ENCODE data around the gene CIDEB.
A peak's percentile ranks its signal among the peaks of the same experiment; 100 is the strongest.

The CIDEB gene

GRCh38 chr14:24311837-24312615 is 4.2 kb upstream of the CIDEB start:
- peak; percentile 69 for DNase-seq

GRCh38 chr14:24310646-24311604 is 3.1 kb upstream of the CIDEB start, which contains the start of gene LTB4R:
TSS of gene LTB4R (plus strand) at chr14:24311502. CDS start at chr14:24315652, 4,150 bp downstream.
- peak; percentile 89 for DNase-seq

GRCh38 chr14:24310265-24310645 is 2.5 kb upstream of the CIDEB start:
- DNase-seq = no peak

GRCh38 chr14:24309538-24310264 is 1.9 kb upstream of the CIDEB start, which contains the start of gene LTB4R2:
TSS of gene LTB4R2 (plus strand) at chr14:24310140. CDS start at chr14:24310665, 525 bp downstream.
- no peak for DNase-seq

GRCh38 chr14:24308342-24309124 is 756 bp upstream of the CIDEB start:
- no peak for DNase-seq

- no peak for DNase-seq
These were observed 612 bp downstream of the CIDEB start for GRCh38 chr14:24307156-24307574.

GRCh38 chr14:24304019-24304387 is 3.8 kb downstream of the CIDEB start:
- DNase-seq = no peak

GRCh38 chr14:24300326-24300980 is 7.3 kb downstream of the CIDEB start:
- DNase-seq = no peak

GRCh38 chr14:24299255-24300191 is 8.3 kb downstream of the CIDEB start, which contains the start of the genes DHRS1 and NOP9:
TSS of gene DHRS1 (minus strand) at chr14:24299780. CDS start at chr14:24299106, 674 bp downstream.
TSS of gene NOP9 (plus strand) at chr14:24299850. CDS start at chr14:24299955, 105 bp downstream.
- DNase-seq = peak; percentile 98

- DNase-seq = no peak
These were observed 8.9 kb downstream of the CIDEB start for GRCh38 chr14:24298892-24299254.

- DNase-seq = no peak
These were observed 10.4 kb downstream of the CIDEB start for GRCh38 chr14:24297190-24297964.

GRCh38 chr14:24296341-24297157 is 11.2 kb downstream of the CIDEB start:
- peak; percentile 81 for DNase-seq

GRCh38 chr14:24293525-24293924 is 14.3 kb downstream of the CIDEB start:
- no peak for DNase-seq

GRCh38 chr14:24292118-24292807 is 15.5 kb downstream of the CIDEB start:
- DNase-seq = no peak

GRCh38 chr14:24291446-24292117 is 16.2 kb downstream of the CIDEB start:
- no peak for DNase-seq

GRCh38 chr14:24290746-24291145 is 17.0 kb downstream of the CIDEB start:
- DNase-seq = no peak

- peak; percentile 67 for DNase-seq
These were observed 18.0 kb downstream of the CIDEB start for GRCh38 chr14:24289649-24290280.
